H1 (cell line): ENCODE results near the gene CCDC180. TPM values are rescaled to one million over a fixed set of nuclear protein-coding genes. Genes with fewer than 3 reads are reported as not detected.
A peak's percentile ranks its signal among the peaks of the same experiment; 100 is the strongest.

Experiments used
- CTCF ChIA-PET: fragments of 300-600 bp; sonication (Branson Sonifier 250); formaldehyde crosslinking; loops from one replicate; lab custom pipeline; 2021; ENCODE audit not compliant: partially characterized antibody; lab: Charles Lee
- POLR2A ChIA-PET: fragments of 300-600 bp; sonication (Branson Sonifier 250); formaldehyde crosslinking; loops from one replicate; lab custom pipeline; 2021; ENCODE audit warnings: inconsistent platforms; ENCODE audit not compliant: partially characterized antibody; lab: Charles Lee
- DNase-seq, 2 experiments: peaks; one replicate each; pipeline versions ENCODE4 v3.0.0 to v3.0.0-alpha.2; 2010 to 2022; ENCODE audit warnings: low spot score in 2 of 2, low read depth in 1 of 2, mixed read lengths in 1 of 2
- FAIRE-seq: peaks from 2 replicates; lab custom pipeline; 2011; peaks lifted over from hg19 to GRCh38; lab: Jason Lieb, UNC
- H2AFZ ChIP-seq: 2 replicates; pipeline ENCODE4 v1.8.1; 2012; ENCODE audit warnings: low read length, inconsistent platforms
- H2AK5ac ChIP-seq: 2 replicates; pipeline ENCODE4 v1.6.1; 2013; ENCODE audit warnings: low read depth, low read length
- H2BK120ac ChIP-seq: replicated peaks from 2 replicates; pipeline ENCODE3; 2013; ENCODE audit warnings: low read depth, low read length, inconsistent platforms
- H2BK12ac ChIP-seq: 2 replicates; pipeline ENCODE4 v1.6.1; 2013; ENCODE audit warnings: low read depth, low read length
- H2BK15ac ChIP-seq: 2 replicates; pipeline ENCODE4 v1.6.1; 2013; ENCODE audit warnings: low read length
- H2BK20ac ChIP-seq: 2 replicates; pipeline ENCODE4 v1.6.1; 2013; ENCODE audit warnings: low read length
- H2BK5ac ChIP-seq: 2 replicates; pipeline ENCODE4 v1.6.1; 2013; ENCODE audit warnings: low read depth, low read length
- H3K14ac ChIP-seq: 2 replicates; pipeline ENCODE4 v1.6.1; 2013; ENCODE audit warnings: inconsistent platforms; ENCODE audit not compliant: insufficient read length
- H3K18ac ChIP-seq: 2 replicates; pipeline ENCODE4 v1.6.1; 2013; ENCODE audit warnings: low read length; ENCODE audit errors: extremely low read depth
- H3K23ac ChIP-seq: 2 replicates; pipeline ENCODE4 v1.6.1; 2013; ENCODE audit warnings: inconsistent platforms; ENCODE audit not compliant: insufficient read length
- H3K23me2 ChIP-seq: 2 replicates; pipeline ENCODE4 v1.6.1; 2013; ENCODE audit warnings: low read depth, low read length
- H3K27ac ChIP-seq: 2 replicates; pipeline ENCODE4 v1.6.1; 2011; ENCODE audit warnings: low read depth, low read length, inconsistent platforms
- H3K27me3 ChIP-seq, 4 experiments: replicated peaks in 1 of 4; 1 replicate in 1 of 4; 2 replicates in 3 of 4; pipeline versions ENCODE4 v1.6.1 to v1.8.1; 2011 to 2013; ENCODE audit warnings: low read length in 3 of 4, mild to moderate bottlenecking in 3 of 4, inconsistent platforms in 2 of 4, mixed read lengths in 2 of 4, moderate library complexity in 1 of 4; ENCODE audit not compliant: control insufficient read depth in 3 of 4, insufficient read depth in 3 of 4; ENCODE audit errors: extremely low read depth in 1 of 4
- H3K36me3 ChIP-seq, 4 experiments: 2 replicates each; pipeline versions ENCODE4 v1.6.1 to v1.8.1; 2011 to 2013; ENCODE audit warnings: mild to moderate bottlenecking in 4 of 4, low read length in 3 of 4, moderate library complexity in 2 of 4, control low read depth in 1 of 4, inconsistent platforms in 1 of 4; ENCODE audit not compliant: insufficient read depth in 4 of 4, control insufficient read depth in 2 of 4
- H3K4ac ChIP-seq: replicated peaks from 2 replicates; pipeline ENCODE3; 2013; ENCODE audit warnings: low read length, low read depth, mixed read lengths, inconsistent platforms; ENCODE audit not compliant: insufficient read length
- H3K4me1 ChIP-seq, 4 experiments: replicated peaks in 1 of 4; 1 replicate in 1 of 4; 2 replicates in 3 of 4; pipeline versions ENCODE4 v1.6.1 to v1.8.1; 2011 to 2013; ENCODE audit warnings: low read length in 3 of 4, inconsistent platforms in 2 of 4, mixed read lengths in 1 of 4; ENCODE audit not compliant: insufficient read depth in 4 of 4, control insufficient read depth in 3 of 4
- H3K4me2 ChIP-seq, 2 experiments: 2 replicates each; pipeline versions ENCODE4 v1.6.1 to v1.8.1; 2011 to 2013; ENCODE audit warnings: low read depth in 2 of 2, low read length in 2 of 2, control low read depth in 1 of 2, inconsistent platforms in 1 of 2, mild to moderate bottlenecking in 1 of 2; ENCODE audit not compliant: insufficient read depth in 1 of 2
- H3K4me3 ChIP-seq, 4 experiments: fragments of 200-600, 300-600 bp in 1 of 4; sonication (generic), shearing (Covaris generic), sonication (Bioruptor Twin) in 1 of 4; 2 replicates each; pipeline versions ENCODE4 v1.5.1 to v1.8.1; 2011 to 2016; ENCODE audit warnings: low read length in 4 of 4, low read depth in 3 of 4, control low read depth in 2 of 4, inconsistent platforms in 2 of 4, mild to moderate bottlenecking in 2 of 4, mixed read lengths in 1 of 4, moderate library complexity in 1 of 4; ENCODE audit not compliant: insufficient read depth in 2 of 4; ENCODE audit errors: extremely low read depth in 1 of 4
- H3K56ac ChIP-seq: replicated peaks from 2 replicates; pipeline ENCODE3; 2013; ENCODE audit warnings: low read depth, mild to moderate bottlenecking, mixed read lengths, low read length, inconsistent platforms; ENCODE audit not compliant: insufficient read length
- H3K79me1 ChIP-seq: 2 replicates; pipeline ENCODE4 v1.6.1; 2013; ENCODE audit warnings: low read depth, low read length, control low read depth
- H3K79me2 ChIP-seq, 2 experiments: 2 replicates each; pipeline versions ENCODE4 v1.6.1 to v1.8.1; 2012 to 2013; ENCODE audit warnings: low read length in 2 of 2, mild to moderate bottlenecking in 2 of 2, inconsistent platforms in 1 of 2; ENCODE audit not compliant: insufficient read depth in 2 of 2, control insufficient read depth in 1 of 2
- H3K9ac ChIP-seq, 4 experiments: replicated peaks in 1 of 4; 1 replicate in 1 of 4; 2 replicates in 3 of 4; pipeline versions ENCODE4 v1.6.1 to v1.8.1; 2011 to 2013; ENCODE audit warnings: low read depth in 3 of 4, low read length in 3 of 4, control low read depth in 2 of 4, mild to moderate bottlenecking in 2 of 4, moderate library complexity in 2 of 4, inconsistent platforms in 1 of 4; ENCODE audit errors: extremely low read depth in 1 of 4
- H3K9me3 ChIP-seq, 2 experiments: 2 replicates each; pipeline versions ENCODE4 v1.6.1 to v1.8.1; 2012 to 2013; ENCODE audit warnings: mild to moderate bottlenecking in 2 of 2, moderate library complexity in 2 of 2, control low read depth in 1 of 2, inconsistent platforms in 1 of 2, low read depth in 1 of 2, low read length in 1 of 2, mixed read lengths in 1 of 2; ENCODE audit not compliant: insufficient read depth in 2 of 2
- H4K20me1 ChIP-seq, 2 experiments: replicated peaks in 1 of 2; 2 replicates each; pipeline versions ENCODE3 to v1.8.1; 2011 to 2013; ENCODE audit warnings: inconsistent platforms in 2 of 2, low read length in 2 of 2, mild to moderate bottlenecking in 1 of 2; ENCODE audit not compliant: insufficient read depth in 2 of 2, control insufficient read depth in 1 of 2
- H4K5ac ChIP-seq: 2 replicates; pipeline ENCODE4 v1.6.1; 2013; ENCODE audit warnings: low read length, low read depth, mixed read lengths, inconsistent platforms; ENCODE audit not compliant: insufficient read length
- H4K8ac ChIP-seq: 2 replicates; pipeline ENCODE4 v1.8.0; 2013; ENCODE audit warnings: mild to moderate bottlenecking, moderate library complexity, low read length, inconsistent platforms; ENCODE audit not compliant: insufficient read depth; ENCODE audit errors: extremely low read depth
- H4K91ac ChIP-seq: replicated peaks from 2 replicates; pipeline ENCODE3; 2013; ENCODE audit warnings: low read length, mixed read lengths, inconsistent platforms; ENCODE audit not compliant: insufficient read length
- CEBPB ChIP-seq: IDR thresholded peaks from 2 replicates; pipeline ENCODE4 v1.6.1; 2012; ENCODE audit warnings: low read depth, low read length
- POLR2A ChIP-seq, 2 experiments: IDR thresholded peaks; 1 replicate in 1 of 2; 2 replicates in 1 of 2; pipeline ENCODE4 v1.6.1; 2011; ENCODE audit warnings: low read depth in 2 of 2, low read length in 2 of 2, mild to moderate bottlenecking in 2 of 2; ENCODE audit errors: control extremely low read depth in 1 of 2
- TBP ChIP-seq: IDR thresholded peaks from 2 replicates; pipeline ENCODE4 v1.6.1; 2011; ENCODE audit warnings: low read depth, low read length, improper control_type of control experiment
- WGBS, 2 experiments: shearing (Covaris generic) in 1 of 2; methylation state at CpG; one replicate each; pipeline versions ENCODE4 v1.1.6 to v1.1.7; 2013 to 2015; ENCODE audit warnings: low lambda C conversion rate in 2 of 2, mixed read lengths in 2 of 2, inconsistent platforms in 1 of 2, low coverage in 1 of 2, missing lambda C conversion rate in 1 of 2; ENCODE audit not compliant: insufficient replicate concordance in 2 of 2, insufficient coverage in 1 of 2, insufficient read length in 1 of 2; ENCODE audit errors: extremely low coverage in 1 of 2, missing lambda C conversion rate in 1 of 2; 5-methylcytosine and 5-hydroxymethylcytosine counted together
- polyA plus RNA-seq, 7 experiments: library from polyadenylated mRNA; depleted of rRNA in 3 of 7; stranded (reverse) in 5 of 7; unstranded in 2 of 7; fragments of >200 nt in 5 of 7; fragments of 200-250 nt in 2 of 7; gene quantifications; 1 replicate in 5 of 7; 2 replicates in 1 of 7; 4 replicates in 1 of 7; pipeline versions ENCODE4 v1.2.1 to v1.2.3, GENCODE V29; 2011 to 2013; ENCODE audit warnings: missing spikeins in 2 of 7, mixed read lengths in 2 of 7
- total RNA-seq: library from RNA; stranded (reverse); fragmentation: NEBNext Ultra II Directional; extraction: Animal tissue kit (Norgen Biotek cat#: 25700); gene quantifications from 2 replicates; pipeline ENCODE4 v1.2.1, GENCODE V29; 2021
- TF ChIP-seq, protein P1 (sequence below): IDR thresholded peaks from 2 replicates; pipeline ENCODE4 v1.6.1; 2012; ENCODE audit warnings: inconsistent platforms

The CCDC180 gene
- total and polyA plus RNA-seq, 2 of the 8 experiments (the other 6 are each of a cell fraction or from before 2014, with no cell fraction given) = 2.6 to 8.2 TPM

- H3K23ac ChIP-seq = no peak overlapping the region
- no peak overlapping the region for H2BK5ac ChIP-seq
- H3K27ac ChIP-seq = no peak overlapping the region
- no peak overlapping the region for H2BK15ac ChIP-seq
- H3K36me3 ChIP-seq = no peaks in the 10 kb centered on the region
- H2AFZ ChIP-seq = no peak overlapping the region
- H3K79me2 ChIP-seq = no peaks in the 10 kb centered on the region
- H4K5ac ChIP-seq = no peak overlapping the region
- no peak overlapping the region for H4K91ac ChIP-seq
- no peak overlapping the region for H3K9ac ChIP-seq
- 77% methylated on average over 4 of the region's 4 CpGs; no CpG with 5 or more reads in 1 of the 2 experiments for WGBS, 2 experiments
- no peak overlapping the region for H3K4ac ChIP-seq
- ChIA-PET CTCF (interaction anchor here (0.6 to 1.6 kb wide), 3 partner anchors 10 to 1963 kb away, joined by 3 read pairs; no protein-coding TSS in a partner anchor), POLR2A (interaction anchor here (1.4 to 2.7 kb wide), 3 partner anchors 17 to 50 kb away, joined by 4 to 14 read pairs (median 12); no protein-coding TSS in a partner anchor)
- no peaks in the 10 kb centered on the region for H3K23me2 ChIP-seq
- no peak for DNase-seq
- no peaks in the 10 kb centered on the region for H3K79me1 ChIP-seq
- H3K56ac ChIP-seq = no peak overlapping the region
- peaks cover 6 to 11% (median 8%) of the 10 kb centered on the region in 4 experiments for H3K4me1 ChIP-seq
- no peak overlapping the region for H3K18ac ChIP-seq
- H4K20me1 ChIP-seq = no peaks in the 10 kb centered on the region
- TF ChIP-seq, protein P1, sequence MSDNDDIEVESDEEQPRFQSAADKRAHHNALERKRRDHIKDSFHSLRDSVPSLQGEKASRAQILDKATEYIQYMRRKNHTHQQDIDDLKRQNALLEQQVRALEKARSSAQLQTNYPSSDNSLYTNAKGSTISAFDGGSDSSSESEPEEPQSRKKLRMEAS = no peak
- TF ChIP-seq CEBPB (peak; percentile 91), TBP (no peak), POLR2A (IDR thresholded peaks at IDR 0.05; ENCODE audit: control extremely low read depth in 1 of 2, low read depth in 2 of 2, low read length in 2 of 2) (no peak)
- TF ChIP-seq, all 59 proteins: peak for 1
- Histone ChIP-seq H4K8ac (no peak overlapping the region), H2BK120ac (no peak overlapping the region), H2BK20ac (no peak overlapping the region), H3K4me2 (peak overlapping the region in 1 of 2 experiments; percentile 10; a peak in 1 of 4 replicates), H3K27me3 (no peaks in the 10 kb centered on the region), H3K14ac (no peak overlapping the region), H3K4me3 (peak overlapping the region in 1 of 4 experiments; percentile 47; a peak in 1 of 8 replicates), H2BK12ac (peak overlapping the region; percentile 33; the same call in 1 of the 2 replicates), H2AK5ac (0 out of 2 replicates have a peak overlapping the region, but pooled peaks have one; percentile 40), H3K9me3 (no peaks in the 10 kb centered on the region)
- FAIRE-seq = no peak
These were observed 35.4 kb upstream of the CCDC180 start for GRCh38 chr9:97272072-97272471.
